Measurements from ENCODE around the gene DSTN. TPM values are rescaled to one million over a fixed set of nuclear protein-coding genes. Genes with fewer than 3 reads are reported as not detected.

DSTN gene
- total and polyA plus RNA-seq, 2 donors (not counting 3 experiments of a cell fraction or from before 2014, with no cell fraction given) = 66.1 to 300 TPM

DNA sequence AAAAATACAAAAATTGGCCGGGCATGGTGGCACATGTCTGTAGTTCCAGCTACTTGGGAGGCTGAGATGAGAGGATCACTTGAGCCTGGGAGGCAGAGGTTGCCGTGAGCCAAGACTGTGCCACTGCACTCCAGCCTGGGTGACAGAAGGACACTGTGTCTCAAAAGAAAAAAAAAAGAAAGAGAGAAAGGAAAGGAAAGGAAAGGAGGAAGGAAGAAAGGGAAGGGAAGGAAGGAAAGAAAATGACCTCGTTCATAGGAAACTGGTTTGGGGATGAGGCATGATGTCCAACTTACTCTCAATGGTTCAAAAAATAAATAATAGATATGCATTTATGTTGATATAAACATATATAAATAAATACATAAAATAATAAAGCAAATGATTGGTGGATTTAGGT lies 31.9 kb upstream of the DSTN start:
- TF ChIP-seq GATA2 (IDR thresholded peaks at IDR 0.05; ENCODE audit: insufficient read depth, insufficient read length, low read depth, low read length) (no peak), MAX (IDR thresholded peaks at IDR 0.05; ENCODE audit: insufficient read depth, insufficient read length) (no peak), POLR2AphosphoS5 (IDR thresholded peaks at IDR 0.05; ENCODE audit: insufficient read depth, low read depth, low read length) (no peak), POLR2A (IDR thresholded peaks at IDR 0.05; ENCODE audit: low read depth, low read length) (no peak), EZH2 (IDR thresholded peaks at IDR 0.05; ENCODE audit: borderline replicate concordance, low read depth, low read length, severe bottlenecking) (no peak)
- H3K27me3 ChIP-seq (ENCODE audit: control insufficient read depth in 2 of 2, insufficient read depth in 2 of 2, low read length in 2 of 2) = no peaks in the 10 kb centered on the region
- no peaks in the 10 kb centered on the region for H4K20me1 ChIP-seq (replicated peaks; ENCODE audit: control insufficient read depth, extremely low read depth, insufficient read depth, low read length)
- H3K4me3 ChIP-seq (replicated peaks in 1 of 3; ENCODE audit: insufficient read depth in 1 of 3, low read depth in 1 of 3, low read length in 3 of 3) = no peak overlapping the region
- no peak overlapping the region for H3K27ac ChIP-seq (ENCODE audit: insufficient read depth, low read depth, low read length)
- H2AFZ ChIP-seq (ENCODE audit: low read depth, low read length) = no peak overlapping the region
- dilution Hi-C loops (cut with MboI; ENCODE audit: extremely low pct_ligation_motif_present, low sequenced_read_pairs) (no loop called here), intact Hi-C loops (cut with micrococcal nuclease) (loop anchor here (1.0 to 10.0 kb wide), 8 partner anchors 19 to 457 kb away; no protein-coding TSS in a partner anchor)
- no peaks in the 10 kb centered on the region for H3K9me1 ChIP-seq (replicated peaks; ENCODE audit: control insufficient read depth, extremely low read depth, insufficient read depth, low read length)
- H3K79me2 ChIP-seq (ENCODE audit: control insufficient read depth, insufficient read depth, low read length) = no peaks in the 10 kb centered on the region
- peaks cover 3% of the 10 kb centered on the region for H3K4me1 ChIP-seq (ENCODE audit: control insufficient read depth, extremely low read depth, insufficient read depth, low read length)
- no peaks in the 10 kb centered on the region for H3K9me3 ChIP-seq (replicated peaks; ENCODE audit: control insufficient read depth, insufficient read depth, low read length)
- BruUV-seq (replicated peaks) = no TSS peak
- ChIA-PET POLR2A (no interaction called here), CTCF (interaction anchor here (1.7 to 2.1 kb wide), 3 partner anchors 20 to 145 kb away, joined by 6 to 27 read pairs (median 20); partner anchors contain the start of gene RRBP1)
- no peak overlapping the region for H3K9ac ChIP-seq (replicated peaks; ENCODE audit: extremely low read depth, insufficient read depth, low read length)
- DNase-seq (ENCODE audit: low read depth, low spot score) (no peak), FAIRE-seq (no peak)
- no peaks in the 10 kb centered on the region for H3K36me3 ChIP-seq (ENCODE audit: control insufficient read depth in 2 of 2, extremely low read depth in 1 of 2, insufficient read depth in 2 of 2, low read length in 2 of 2)
- no peak overlapping the region for H3K4me2 ChIP-seq (ENCODE audit: insufficient read depth, low read length)

DNA sequence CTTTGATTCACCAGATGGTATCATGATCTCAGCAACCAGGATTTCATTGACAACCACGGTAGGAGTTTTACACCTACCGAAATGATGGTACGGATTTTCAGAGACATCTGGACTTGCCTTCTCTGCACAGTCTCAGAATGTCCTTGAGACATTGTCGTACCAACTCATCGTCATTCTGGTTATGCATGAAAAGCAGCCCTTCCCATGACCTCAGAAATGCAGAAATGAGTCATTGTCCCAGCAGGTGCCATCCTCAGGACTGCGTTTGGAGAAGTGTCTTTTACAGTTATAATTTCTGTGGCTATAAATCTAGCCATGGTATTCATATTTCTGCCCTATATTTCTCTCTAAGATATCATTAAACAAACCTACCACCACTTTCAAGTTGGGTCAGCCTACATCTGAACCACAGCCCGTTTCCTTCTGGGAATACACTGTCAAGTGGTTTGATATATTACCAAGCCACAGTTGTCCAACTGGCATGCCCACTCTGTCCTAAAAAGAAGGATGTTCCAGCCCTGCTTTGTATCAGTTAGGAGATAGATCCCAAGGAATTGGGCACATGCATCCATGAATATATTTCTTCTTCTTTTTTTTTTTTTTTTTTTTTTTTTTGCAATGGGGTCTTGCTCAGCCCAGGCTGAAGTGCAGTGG lies 31.2 kb upstream of the DSTN start:
- FAIRE-seq (no peak), DNase-seq (ENCODE audit: low read depth, low spot score) (no peak)
- Histone ChIP-seq H2AFZ (ENCODE audit: low read depth, low read length) (no peak overlapping the region), H3K4me1 (ENCODE audit: control insufficient read depth, extremely low read depth, insufficient read depth, low read length) (no peaks in the 10 kb centered on the region), H3K9ac (replicated peaks; ENCODE audit: extremely low read depth, insufficient read depth, low read length) (no peak overlapping the region), H4K20me1 (replicated peaks; ENCODE audit: control insufficient read depth, extremely low read depth, insufficient read depth, low read length) (no peaks in the 10 kb centered on the region), H3K79me2 (ENCODE audit: control insufficient read depth, insufficient read depth, low read length) (no peaks in the 10 kb centered on the region), H3K27me3 (ENCODE audit: control insufficient read depth in 2 of 2, insufficient read depth in 2 of 2, low read length in 2 of 2) (no peaks in the 10 kb centered on the region), H3K36me3 (ENCODE audit: control insufficient read depth in 2 of 2, extremely low read depth in 1 of 2, insufficient read depth in 2 of 2, low read length in 2 of 2) (no peaks in the 10 kb centered on the region), H3K9me3 (replicated peaks; ENCODE audit: control insufficient read depth, insufficient read depth, low read length) (no peaks in the 10 kb centered on the region), H3K4me2 (ENCODE audit: insufficient read depth, low read length) (no peak overlapping the region), H3K4me3 (replicated peaks in 1 of 3; ENCODE audit: insufficient read depth in 1 of 3, low read depth in 1 of 3, low read length in 3 of 3) (no peak overlapping the region), H3K9me1 (replicated peaks; ENCODE audit: control insufficient read depth, extremely low read depth, insufficient read depth, low read length) (no peaks in the 10 kb centered on the region), H3K27ac (ENCODE audit: insufficient read depth, low read depth, low read length) (no peak overlapping the region)
- intact Hi-C loops (cut with micrococcal nuclease) (loop anchor here (10.0 kb wide), 1 partner anchor 456 kb away; no protein-coding TSS in a partner anchor), dilution Hi-C loops (cut with MboI; ENCODE audit: extremely low pct_ligation_motif_present, low sequenced_read_pairs) (no loop called here)
- ChIA-PET POLR2A (interaction anchor here (1.8 kb wide), 1 partner anchor 31 kb away, joined by 8 read pairs; the partner anchor contains the start of gene DSTN), CTCF (interaction anchor here (0.6 to 2.3 kb wide), 4 partner anchors 19 to 400 kb away, joined by 3 to 14 read pairs (median 9); partner anchors contain the start of gene DSTN)
- TF ChIP-seq FOS (IDR thresholded peaks at IDR 0.05; ENCODE audit: borderline replicate concordance, insufficient read depth, low read length) = peak; percentile 16
- TF ChIP-seq, protein P1, sequence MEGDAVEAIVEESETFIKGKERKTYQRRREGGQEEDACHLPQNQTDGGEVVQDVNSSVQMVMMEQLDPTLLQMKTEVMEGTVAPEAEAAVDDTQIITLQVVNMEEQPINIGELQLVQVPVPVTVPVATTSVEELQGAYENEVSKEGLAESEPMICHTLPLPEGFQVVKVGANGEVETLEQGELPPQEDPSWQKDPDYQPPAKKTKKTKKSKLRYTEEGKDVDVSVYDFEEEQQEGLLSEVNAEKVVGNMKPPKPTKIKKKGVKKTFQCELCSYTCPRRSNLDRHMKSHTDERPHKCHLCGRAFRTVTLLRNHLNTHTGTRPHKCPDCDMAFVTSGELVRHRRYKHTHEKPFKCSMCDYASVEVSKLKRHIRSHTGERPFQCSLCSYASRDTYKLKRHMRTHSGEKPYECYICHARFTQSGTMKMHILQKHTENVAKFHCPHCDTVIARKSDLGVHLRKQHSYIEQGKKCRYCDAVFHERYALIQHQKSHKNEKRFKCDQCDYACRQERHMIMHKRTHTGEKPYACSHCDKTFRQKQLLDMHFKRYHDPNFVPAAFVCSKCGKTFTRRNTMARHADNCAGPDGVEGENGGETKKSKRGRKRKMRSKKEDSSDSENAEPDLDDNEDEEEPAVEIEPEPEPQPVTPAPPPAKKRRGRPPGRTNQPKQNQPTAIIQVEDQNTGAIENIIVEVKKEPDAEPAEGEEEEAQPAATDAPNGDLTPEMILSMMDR (IDR thresholded peaks at IDR 0.05; ENCODE audit: extremely low read depth in 1 of 2, insufficient read depth in 1 of 2, low read depth in 1 of 2, low read length in 2 of 2) = no peak
- no TSS peak for BruUV-seq (replicated peaks)

All from endothelial cell of umbilical vein (primary cell).